MCF 10A (cell line): ENCODE results near the gene OARD1. TPM values are rescaled to one million over a fixed set of nuclear protein-coding genes. Genes with fewer than 3 reads are reported as not detected.

Experiments
- BruUV-seq: library from RNA; stranded (reverse); fragments of 400-500 nt; replicated peaks from 2 replicates; lab custom pipeline; 2021; lab: Mats Ljungman, UMichigan
- CTCF ChIA-PET: fragments of 300-600 bp; sonication (Branson Sonifier 250); formaldehyde crosslinking; extraction: SDS; loops from one replicate; lab custom pipeline; 2021; ENCODE audit warnings: antibody characterized with exemption, inconsistent platforms; lab: Yijun Ruan, JAX
- POLR2A ChIA-PET: fragments of 300-600, 350-650 bp; sonication (Branson Sonifier 250); formaldehyde crosslinking; extraction: SDS; loops from one replicate; lab custom pipeline; 2020; ENCODE audit warnings: antibody characterized with exemption, inconsistent platforms; lab: Yijun Ruan, JAX
- DNase-seq: peaks from one replicate; pipeline ENCODE4 v3.0.0-alpha.2; 2018; ENCODE audit not compliant: unreplicated experiment
- H3K27ac Mint-ChIP-seq: one replicate; pipeline ENCODE4 v1.8.0; 2022; ENCODE audit warnings: mild to moderate bottlenecking, low read depth, mixed read lengths; ENCODE audit not compliant: unreplicated experiment
- H3K27me3 Mint-ChIP-seq: one replicate; pipeline ENCODE4 v1.8.0; 2022; ENCODE audit warnings: mixed read lengths; ENCODE audit not compliant: insufficient read depth, unreplicated experiment
- H3K36me3 Mint-ChIP-seq: one replicate; pipeline ENCODE4 v1.8.0; 2022; ENCODE audit warnings: mild to moderate bottlenecking, moderate library complexity, mixed read lengths; ENCODE audit not compliant: insufficient read depth, unreplicated experiment
- H3K4me1 Mint-ChIP-seq: one replicate; pipeline ENCODE4 v1.8.0; 2022; ENCODE audit warnings: mixed read lengths; ENCODE audit not compliant: insufficient read depth, unreplicated experiment
- H3K4me3 Mint-ChIP-seq: one replicate; pipeline ENCODE4 v1.8.0; 2022; ENCODE audit warnings: mild to moderate bottlenecking, moderate library complexity, mixed read lengths; ENCODE audit not compliant: unreplicated experiment
- H3K9me3 Mint-ChIP-seq: one replicate; pipeline ENCODE4 v1.8.0; 2022; ENCODE audit warnings: mixed read lengths; ENCODE audit not compliant: unreplicated experiment
- intact Hi-C: fragments of 100-400 bp; cut with micrococcal nuclease; formaldehyde crosslinking; loops from 2 replicates; pipeline ENCODE4 v1.14.1; 2022
- total RNA-seq: library from RNA; stranded (reverse); gene quantifications from 2 replicates; pipeline ENCODE4 v1.2.3, GENCODE V29; 2022
- TF ChIP-seq, protein P1 (sequence below): fragments of 200-600 bp; IDR thresholded peaks from one replicate; pipeline ENCODE4 v1.8.0; 2022; ENCODE audit warnings: antibody characterized with exemption, mild to moderate bottlenecking; ENCODE audit not compliant: unreplicated experiment

The OARD1 gene
- total RNA-seq, 1 experiment from 2014 or later = 28.0 TPM

- TF ChIP-seq, protein P1, sequence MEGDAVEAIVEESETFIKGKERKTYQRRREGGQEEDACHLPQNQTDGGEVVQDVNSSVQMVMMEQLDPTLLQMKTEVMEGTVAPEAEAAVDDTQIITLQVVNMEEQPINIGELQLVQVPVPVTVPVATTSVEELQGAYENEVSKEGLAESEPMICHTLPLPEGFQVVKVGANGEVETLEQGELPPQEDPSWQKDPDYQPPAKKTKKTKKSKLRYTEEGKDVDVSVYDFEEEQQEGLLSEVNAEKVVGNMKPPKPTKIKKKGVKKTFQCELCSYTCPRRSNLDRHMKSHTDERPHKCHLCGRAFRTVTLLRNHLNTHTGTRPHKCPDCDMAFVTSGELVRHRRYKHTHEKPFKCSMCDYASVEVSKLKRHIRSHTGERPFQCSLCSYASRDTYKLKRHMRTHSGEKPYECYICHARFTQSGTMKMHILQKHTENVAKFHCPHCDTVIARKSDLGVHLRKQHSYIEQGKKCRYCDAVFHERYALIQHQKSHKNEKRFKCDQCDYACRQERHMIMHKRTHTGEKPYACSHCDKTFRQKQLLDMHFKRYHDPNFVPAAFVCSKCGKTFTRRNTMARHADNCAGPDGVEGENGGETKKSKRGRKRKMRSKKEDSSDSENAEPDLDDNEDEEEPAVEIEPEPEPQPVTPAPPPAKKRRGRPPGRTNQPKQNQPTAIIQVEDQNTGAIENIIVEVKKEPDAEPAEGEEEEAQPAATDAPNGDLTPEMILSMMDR = no peak
- Mint-ChIP-seq H3K4me1 (peaks cover 41% of the 10 kb centered on the region), H3K36me3 (peaks cover 24% of the 10 kb centered on the region), H3K27ac (peak overlapping the region; percentile 89), H3K4me3 (peak overlapping the region; percentile 85), H3K27me3 (no peaks in the 10 kb centered on the region), H3K9me3 (no peaks in the 10 kb centered on the region)
- BruUV-seq = no TSS peak
- intact Hi-C loops = no loop called here
- ChIA-PET POLR2A (interaction anchor here (0.7 to 1.8 kb wide), 7 partner anchors 12 to 658 kb away, joined by 3 to 11 read pairs (median 4); no protein-coding TSS in a partner anchor), CTCF (interaction anchor here (0.9 to 2.6 kb wide), 7 partner anchors 16 to 244 kb away, joined by 3 to 19 read pairs (median 5); no protein-coding TSS in a partner anchor)
- DNase-seq = no peak
Observed at GRCh38 chr6:41075651-41076626, 3.8 kb upstream of the OARD1 start.

DNA sequence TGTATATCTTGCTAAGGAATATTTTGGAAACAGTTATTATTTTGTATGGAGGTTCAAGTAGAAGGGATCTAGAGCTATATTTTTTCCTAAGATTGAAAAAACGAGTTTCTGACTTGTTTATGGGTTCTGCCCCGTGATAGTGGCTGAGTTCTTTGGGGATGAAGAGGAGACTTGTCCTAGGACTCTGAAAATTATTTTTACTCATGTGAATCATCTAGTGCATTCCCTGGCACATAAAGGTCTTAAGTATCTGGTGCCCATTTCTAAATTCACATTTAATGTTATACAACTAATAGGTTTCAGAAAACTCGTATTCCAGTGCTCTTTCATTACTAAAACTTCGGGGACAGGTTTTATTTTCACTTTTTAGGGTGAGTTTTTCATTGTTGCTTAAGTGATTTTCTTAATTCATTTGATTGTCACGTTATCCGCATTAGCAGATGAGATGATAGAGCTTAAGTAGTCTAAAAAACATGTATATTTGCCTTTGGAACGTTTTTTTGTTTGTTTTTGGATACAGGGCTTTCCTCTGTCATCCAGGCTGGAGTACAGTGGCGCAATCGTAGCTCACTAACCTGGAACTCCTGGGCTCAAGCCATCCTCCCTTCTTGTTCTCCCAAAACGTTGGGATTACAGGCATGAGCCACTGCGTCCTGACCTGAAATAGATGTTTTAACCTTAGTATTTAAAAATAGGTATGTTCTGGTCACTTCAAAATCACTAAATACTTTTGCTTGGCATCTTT is 2.7 kb upstream of the OARD1 start:
- Mint-ChIP-seq H3K9me3 (no peaks in the 10 kb centered on the region), H3K4me1 (peaks cover 41% of the 10 kb centered on the region), H3K27ac (peak overlapping the region; percentile 89), H3K4me3 (peak overlapping the region; percentile 85), H3K36me3 (peaks cover 20% of the 10 kb centered on the region), H3K27me3 (no peaks in the 10 kb centered on the region)
- intact Hi-C loops = loop anchor here (5.0 kb wide), 2 partner anchors 107 to 1728 kb away; no protein-coding TSS in a partner anchor
- BruUV-seq = no TSS peak
- TF ChIP-seq, protein P1 = no peak
- CTCF ChIA-PET = interaction anchor here (0.6 to 2.6 kb wide), 5 partner anchors 17 to 456 kb away, joined by 3 to 19 read pairs (median 8); no protein-coding TSS in a partner anchor
- POLR2A ChIA-PET = interaction anchor here (0.6 to 1.8 kb wide), 11 partner anchors 9 to 1911 kb away, joined by 3 to 11 read pairs (median 3); no protein-coding TSS in a partner anchor
- peak; percentile 41 for DNase-seq

GRCh38 chr6:41073968-41074691 is 2.0 kb upstream of the OARD1 start:
- intact Hi-C loops = loop anchor here (5.0 kb wide), 2 partner anchors 108 to 1727 kb away; no protein-coding TSS in a partner anchor
- H3K4me1 Mint-ChIP-seq = peaks cover 41% of the 10 kb centered on the region
- BruUV-seq = TSS peak; percentile 55
- POLR2A ChIA-PET = interaction anchor here (0.6 to 1.7 kb wide), 7 partner anchors 10 to 1912 kb away, joined by 3 to 11 read pairs (median 3); no protein-coding TSS in a partner anchor
- no peaks in the 10 kb centered on the region for H3K9me3 Mint-ChIP-seq
- peaks cover 20% of the 10 kb centered on the region for H3K36me3 Mint-ChIP-seq
- H3K27me3 Mint-ChIP-seq = no peaks in the 10 kb centered on the region
- TF ChIP-seq, protein P1 = no peak
- peak overlapping the region; percentile 85 for H3K4me3 Mint-ChIP-seq
- DNase-seq = peak; percentile 49
- peak overlapping the region; percentile 89 for H3K27ac Mint-ChIP-seq
- CTCF ChIA-PET = interaction anchor here (0.6 to 2.6 kb wide), 3 partner anchors 46 to 456 kb away, joined by 3 to 19 read pairs (median 8); no protein-coding TSS in a partner anchor
